ENCODE measurements around the gene HIVEP1. TPM values are rescaled to one million over a fixed set of nuclear protein-coding genes. Genes with fewer than 3 reads are reported as not detected.

Gene HIVEP1
- total RNA-seq, 4 donors from 2014 or later: 14.9 to 30.6 (median 22.2) TPM

- H3K9me3 ChIP-seq: no peaks in the 10 kb centered on the region
- no peaks in the 10 kb centered on the region for H3K27me3 ChIP-seq
- DNase-seq (ENCODE audit: low spot score in 2 of 2): no peak
- no peak overlapping the region for H3K4me3 ChIP-seq
- 92 to 97% methylated on average over 5 of the region's 5 CpGs for WGBS, 2 donors
- TF ChIP-seq, protein P1, sequence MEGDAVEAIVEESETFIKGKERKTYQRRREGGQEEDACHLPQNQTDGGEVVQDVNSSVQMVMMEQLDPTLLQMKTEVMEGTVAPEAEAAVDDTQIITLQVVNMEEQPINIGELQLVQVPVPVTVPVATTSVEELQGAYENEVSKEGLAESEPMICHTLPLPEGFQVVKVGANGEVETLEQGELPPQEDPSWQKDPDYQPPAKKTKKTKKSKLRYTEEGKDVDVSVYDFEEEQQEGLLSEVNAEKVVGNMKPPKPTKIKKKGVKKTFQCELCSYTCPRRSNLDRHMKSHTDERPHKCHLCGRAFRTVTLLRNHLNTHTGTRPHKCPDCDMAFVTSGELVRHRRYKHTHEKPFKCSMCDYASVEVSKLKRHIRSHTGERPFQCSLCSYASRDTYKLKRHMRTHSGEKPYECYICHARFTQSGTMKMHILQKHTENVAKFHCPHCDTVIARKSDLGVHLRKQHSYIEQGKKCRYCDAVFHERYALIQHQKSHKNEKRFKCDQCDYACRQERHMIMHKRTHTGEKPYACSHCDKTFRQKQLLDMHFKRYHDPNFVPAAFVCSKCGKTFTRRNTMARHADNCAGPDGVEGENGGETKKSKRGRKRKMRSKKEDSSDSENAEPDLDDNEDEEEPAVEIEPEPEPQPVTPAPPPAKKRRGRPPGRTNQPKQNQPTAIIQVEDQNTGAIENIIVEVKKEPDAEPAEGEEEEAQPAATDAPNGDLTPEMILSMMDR (IDR thresholded peaks at IDR 0.05): no peak
- TF ChIP-seq POLR2A (IDR thresholded peaks at IDR 0.05): no peak
- TF ChIP-seq EP300 (IDR thresholded peaks at IDR 0.05): no peak
- H3K36me3 ChIP-seq: no peaks in the 10 kb centered on the region
- H3K4me1 ChIP-seq: no peaks in the 10 kb centered on the region
- no peak overlapping the region for H3K27ac ChIP-seq
Observed at GRCh38 chr6:12182676-12183075, 170.6 kb downstream of the HIVEP1 start.

GRCh38 chr6:12185081-12185673 is 173.1 kb downstream of the HIVEP1 start:
- 89 to 92% methylated on average over 6 of the region's 6 CpGs for WGBS, 2 donors
- Histone ChIP-seq H3K27me3 (no peaks in the 10 kb centered on the region), H3K36me3 (no peaks in the 10 kb centered on the region)

DNA sequence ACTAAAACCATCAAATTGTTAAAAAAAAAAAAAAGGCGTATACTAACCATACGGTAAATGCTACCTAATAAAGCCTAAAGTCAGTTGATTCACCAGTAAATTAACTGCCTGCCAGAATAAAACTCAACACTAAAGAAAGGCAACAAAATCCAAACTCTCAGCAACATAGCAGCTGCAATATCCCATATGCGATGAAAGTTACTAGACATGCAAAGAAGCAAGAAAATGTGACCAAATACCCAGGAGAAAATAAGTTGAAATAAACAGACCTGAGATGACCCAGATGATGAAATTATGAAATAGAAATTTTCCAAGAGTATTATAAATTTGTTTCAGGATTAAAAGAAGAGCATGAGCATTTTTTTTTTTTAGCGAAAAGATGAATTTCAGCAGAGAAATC is 174.4 kb downstream of the HIVEP1 start:
- no peak for TF ChIP-seq POLR2A (IDR thresholded peaks at IDR 0.05)
- TF ChIP-seq, protein P1 (IDR thresholded peaks at IDR 0.05): no peak
- no peak for TF ChIP-seq EP300 (IDR thresholded peaks at IDR 0.05)
- WGBS, 2 donors: 67 to 69% methylated on average over 4 of the region's 4 CpGs
- no peaks in the 10 kb centered on the region for H3K9me3 ChIP-seq
- no peak for DNase-seq (ENCODE audit: low spot score in 2 of 2)
- no peaks in the 10 kb centered on the region for H3K4me1 ChIP-seq
- H3K27me3 ChIP-seq: no peaks in the 10 kb centered on the region
- no peak overlapping the region for H3K4me3 ChIP-seq
- H3K36me3 ChIP-seq: no peaks in the 10 kb centered on the region
- no peak overlapping the region for H3K27ac ChIP-seq

More at GRCh38 chr6:12185081-12185673, 173.1 kb downstream of the HIVEP1 start:
- no peak for DNase-seq (ENCODE audit: low spot score in 2 of 2)
- H3K4me1 ChIP-seq: no peaks in the 10 kb centered on the region
- no peaks in the 10 kb centered on the region for H3K9me3 ChIP-seq
- TF ChIP-seq POLR2A (IDR thresholded peaks at IDR 0.05) (no peak), EP300 (IDR thresholded peaks at IDR 0.05) (no peak)
- TF ChIP-seq, protein P1 (IDR thresholded peaks at IDR 0.05): no peak
- H3K4me3 ChIP-seq: no peak overlapping the region
- H3K27ac ChIP-seq: no peak overlapping the region

GRCh38 chr6:12189150-12189549 is 177.0 kb downstream of the HIVEP1 start:
- Histone ChIP-seq H3K36me3 (no peaks in the 10 kb centered on the region), H3K4me3 (no peak overlapping the region)

DNA sequence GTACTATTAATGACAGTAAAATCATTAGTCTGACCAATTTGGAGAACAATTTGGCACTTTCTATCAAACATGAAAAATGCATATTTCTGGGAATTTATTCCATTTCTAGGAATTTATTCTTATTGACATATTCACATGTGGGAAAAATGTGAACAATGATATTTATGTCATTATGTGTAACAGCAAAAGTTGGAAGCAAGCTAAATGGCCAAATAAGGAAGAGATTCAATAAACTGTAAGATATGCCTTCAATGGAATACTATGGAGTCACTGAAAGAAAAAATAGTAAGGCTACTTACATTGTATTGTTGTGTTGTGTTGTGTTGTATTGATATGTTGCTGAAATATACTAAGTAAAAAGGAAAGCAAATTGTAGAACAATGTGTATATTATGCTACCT is 177.5 kb downstream of the HIVEP1 start:
- Histone ChIP-seq H3K27ac (no peak overlapping the region), H3K4me1 (no peaks in the 10 kb centered on the region), H3K9me3 (no peaks in the 10 kb centered on the region), H3K27me3 (no peaks in the 10 kb centered on the region), H3K4me3 (no peak overlapping the region), H3K36me3 (no peaks in the 10 kb centered on the region)
- TF ChIP-seq, protein P1 (IDR thresholded peaks at IDR 0.05): no peak
- TF ChIP-seq EP300 (IDR thresholded peaks at IDR 0.05): no peak
- TF ChIP-seq POLR2A (IDR thresholded peaks at IDR 0.05): no peak
- DNase-seq (ENCODE audit: low spot score in 2 of 2): no peak

More at GRCh38 chr6:12189150-12189549, 177.0 kb downstream of the HIVEP1 start:
- Histone ChIP-seq H3K27ac (no peak overlapping the region), H3K4me1 (no peaks in the 10 kb centered on the region), H3K9me3 (no peaks in the 10 kb centered on the region), H3K27me3 (no peaks in the 10 kb centered on the region)
- TF ChIP-seq POLR2A (IDR thresholded peaks at IDR 0.05): no peak
- no peak for DNase-seq (ENCODE audit: low spot score in 2 of 2)

- TF ChIP-seq, protein P1 (IDR thresholded peaks at IDR 0.05): no peak
- TF ChIP-seq EP300 (IDR thresholded peaks at IDR 0.05) (no peak), POLR2A (IDR thresholded peaks at IDR 0.05) (no peak)
- no peak overlapping the region for H3K27ac ChIP-seq
- H3K4me3 ChIP-seq: no peak overlapping the region
- H3K4me1 ChIP-seq: no peaks in the 10 kb centered on the region
- WGBS, 2 donors: 75 to 79% methylated on average over 7 of the region's 7 CpGs
- H3K36me3 ChIP-seq: no peaks in the 10 kb centered on the region
- DNase-seq (ENCODE audit: low spot score in 2 of 2): no peak
- no peaks in the 10 kb centered on the region for H3K27me3 ChIP-seq
- H3K9me3 ChIP-seq: no peaks in the 10 kb centered on the region
Observed at GRCh38 chr6:12190252-12190651, 178.1 kb downstream of the HIVEP1 start.
